Measurements from ENCODE around the gene ANTXR1. TPM values are rescaled to one million over a fixed set of nuclear protein-coding genes. Genes with fewer than 3 reads are reported as not detected.

ANTXR1 gene
- total and polyA plus RNA-seq, 9 of the 15 experiments (the other 6 are each of a cell fraction or from before 2014, with no cell fraction given): 0.07 to 1.00 (median 0.54) TPM

- H3K9me3 ChIP-seq (replicated peaks; ENCODE audit: control insufficient read depth, insufficient read depth, low read depth, low read length): no peaks in the 10 kb centered on the region
- no peak for FAIRE-seq
- no peak overlapping the region for H3K9ac ChIP-seq (ENCODE audit: insufficient read depth in 1 of 2, low read depth in 2 of 2, low read length in 2 of 2)
- no peaks in the 10 kb centered on the region for H3K9me1 ChIP-seq (ENCODE audit: control insufficient read depth, insufficient read depth, low read length)
- no peaks in the 10 kb centered on the region for H3K79me2 ChIP-seq (ENCODE audit: control insufficient read depth, insufficient read depth, low read length)
- H3K27me3 ChIP-seq (ENCODE audit: control insufficient read depth in 2 of 2, insufficient read depth in 2 of 2, low read length in 2 of 2): peaks cover 3 to 10% of the 10 kb centered on the region in 2 experiments; a peak in 2 of 5 replicates
- BruUV-seq (replicated peaks): no TSS peak
- H3K27ac ChIP-seq (ENCODE audit: extremely low read depth, low read depth, low read length): no peak overlapping the region
- H4K20me1 ChIP-seq (replicated peaks; ENCODE audit: control insufficient read depth, insufficient read depth, low read length): no peaks in the 10 kb centered on the region
- in situ Hi-C loops (cut with MboI): no loop called here
- ATAC-seq: no peak
- 4% methylated on average over 4 of the region's 4 CpGs for WGBS (ENCODE audit: insufficient coverage, low coverage, missing lambda C conversion rate)
- no peaks in the 10 kb centered on the region for H3K4me1 ChIP-seq (replicated peaks in 1 of 2; ENCODE audit: control insufficient read depth in 2 of 2, insufficient read depth in 2 of 2, low read length in 2 of 2)
- no peak overlapping the region for H2AFZ ChIP-seq (ENCODE audit: low read depth, low read length)
- no peak for DNase-seq (ENCODE audit: extremely low read depth in 1 of 4, low spot score in 3 of 4)
- H3K36me3 ChIP-seq (ENCODE audit: control insufficient read depth, insufficient read depth, low read length): no peaks in the 10 kb centered on the region
- POLR2A ChIA-PET: no interaction called here
- H3K4me2 ChIP-seq (ENCODE audit: insufficient read depth, low read length): no peak overlapping the region
- intact Hi-C loops (cut with micrococcal nuclease): no loop called here
- H3K4me3 ChIP-seq: no peak overlapping the region
- CTCF ChIA-PET (ENCODE audit: low intra/inter-chr PET ratio): no interaction called here
- TF ChIP-seq HMGXB4 (CRISPR knock-in tag; IDR thresholded peaks at IDR 0.05) (no peak), ZNF75A (CRISPR knock-in tag; IDR thresholded peaks at IDR 0.05) (no peak), ZNF561 (CRISPR knock-in tag; conservative IDR thresholded peaks at IDR 0.05) (no peak), GTF2B (IDR thresholded peaks at IDR 0.05; ENCODE audit: extremely low read depth, insufficient read length) (no peak), FOXA3 (CRISPR knock-in tag; conservative IDR thresholded peaks at IDR 0.05 in 1 of 2, IDR thresholded peaks at IDR 0.05 in 1 of 2) (no peak), CBX5 (IDR thresholded peaks at IDR 0.05; ENCODE audit: borderline replicate concordance, low read depth) (no peak), ARID1B (IDR thresholded peaks at IDR 0.05) (no peak)
- TF ChIP-seq, protein P1, sequence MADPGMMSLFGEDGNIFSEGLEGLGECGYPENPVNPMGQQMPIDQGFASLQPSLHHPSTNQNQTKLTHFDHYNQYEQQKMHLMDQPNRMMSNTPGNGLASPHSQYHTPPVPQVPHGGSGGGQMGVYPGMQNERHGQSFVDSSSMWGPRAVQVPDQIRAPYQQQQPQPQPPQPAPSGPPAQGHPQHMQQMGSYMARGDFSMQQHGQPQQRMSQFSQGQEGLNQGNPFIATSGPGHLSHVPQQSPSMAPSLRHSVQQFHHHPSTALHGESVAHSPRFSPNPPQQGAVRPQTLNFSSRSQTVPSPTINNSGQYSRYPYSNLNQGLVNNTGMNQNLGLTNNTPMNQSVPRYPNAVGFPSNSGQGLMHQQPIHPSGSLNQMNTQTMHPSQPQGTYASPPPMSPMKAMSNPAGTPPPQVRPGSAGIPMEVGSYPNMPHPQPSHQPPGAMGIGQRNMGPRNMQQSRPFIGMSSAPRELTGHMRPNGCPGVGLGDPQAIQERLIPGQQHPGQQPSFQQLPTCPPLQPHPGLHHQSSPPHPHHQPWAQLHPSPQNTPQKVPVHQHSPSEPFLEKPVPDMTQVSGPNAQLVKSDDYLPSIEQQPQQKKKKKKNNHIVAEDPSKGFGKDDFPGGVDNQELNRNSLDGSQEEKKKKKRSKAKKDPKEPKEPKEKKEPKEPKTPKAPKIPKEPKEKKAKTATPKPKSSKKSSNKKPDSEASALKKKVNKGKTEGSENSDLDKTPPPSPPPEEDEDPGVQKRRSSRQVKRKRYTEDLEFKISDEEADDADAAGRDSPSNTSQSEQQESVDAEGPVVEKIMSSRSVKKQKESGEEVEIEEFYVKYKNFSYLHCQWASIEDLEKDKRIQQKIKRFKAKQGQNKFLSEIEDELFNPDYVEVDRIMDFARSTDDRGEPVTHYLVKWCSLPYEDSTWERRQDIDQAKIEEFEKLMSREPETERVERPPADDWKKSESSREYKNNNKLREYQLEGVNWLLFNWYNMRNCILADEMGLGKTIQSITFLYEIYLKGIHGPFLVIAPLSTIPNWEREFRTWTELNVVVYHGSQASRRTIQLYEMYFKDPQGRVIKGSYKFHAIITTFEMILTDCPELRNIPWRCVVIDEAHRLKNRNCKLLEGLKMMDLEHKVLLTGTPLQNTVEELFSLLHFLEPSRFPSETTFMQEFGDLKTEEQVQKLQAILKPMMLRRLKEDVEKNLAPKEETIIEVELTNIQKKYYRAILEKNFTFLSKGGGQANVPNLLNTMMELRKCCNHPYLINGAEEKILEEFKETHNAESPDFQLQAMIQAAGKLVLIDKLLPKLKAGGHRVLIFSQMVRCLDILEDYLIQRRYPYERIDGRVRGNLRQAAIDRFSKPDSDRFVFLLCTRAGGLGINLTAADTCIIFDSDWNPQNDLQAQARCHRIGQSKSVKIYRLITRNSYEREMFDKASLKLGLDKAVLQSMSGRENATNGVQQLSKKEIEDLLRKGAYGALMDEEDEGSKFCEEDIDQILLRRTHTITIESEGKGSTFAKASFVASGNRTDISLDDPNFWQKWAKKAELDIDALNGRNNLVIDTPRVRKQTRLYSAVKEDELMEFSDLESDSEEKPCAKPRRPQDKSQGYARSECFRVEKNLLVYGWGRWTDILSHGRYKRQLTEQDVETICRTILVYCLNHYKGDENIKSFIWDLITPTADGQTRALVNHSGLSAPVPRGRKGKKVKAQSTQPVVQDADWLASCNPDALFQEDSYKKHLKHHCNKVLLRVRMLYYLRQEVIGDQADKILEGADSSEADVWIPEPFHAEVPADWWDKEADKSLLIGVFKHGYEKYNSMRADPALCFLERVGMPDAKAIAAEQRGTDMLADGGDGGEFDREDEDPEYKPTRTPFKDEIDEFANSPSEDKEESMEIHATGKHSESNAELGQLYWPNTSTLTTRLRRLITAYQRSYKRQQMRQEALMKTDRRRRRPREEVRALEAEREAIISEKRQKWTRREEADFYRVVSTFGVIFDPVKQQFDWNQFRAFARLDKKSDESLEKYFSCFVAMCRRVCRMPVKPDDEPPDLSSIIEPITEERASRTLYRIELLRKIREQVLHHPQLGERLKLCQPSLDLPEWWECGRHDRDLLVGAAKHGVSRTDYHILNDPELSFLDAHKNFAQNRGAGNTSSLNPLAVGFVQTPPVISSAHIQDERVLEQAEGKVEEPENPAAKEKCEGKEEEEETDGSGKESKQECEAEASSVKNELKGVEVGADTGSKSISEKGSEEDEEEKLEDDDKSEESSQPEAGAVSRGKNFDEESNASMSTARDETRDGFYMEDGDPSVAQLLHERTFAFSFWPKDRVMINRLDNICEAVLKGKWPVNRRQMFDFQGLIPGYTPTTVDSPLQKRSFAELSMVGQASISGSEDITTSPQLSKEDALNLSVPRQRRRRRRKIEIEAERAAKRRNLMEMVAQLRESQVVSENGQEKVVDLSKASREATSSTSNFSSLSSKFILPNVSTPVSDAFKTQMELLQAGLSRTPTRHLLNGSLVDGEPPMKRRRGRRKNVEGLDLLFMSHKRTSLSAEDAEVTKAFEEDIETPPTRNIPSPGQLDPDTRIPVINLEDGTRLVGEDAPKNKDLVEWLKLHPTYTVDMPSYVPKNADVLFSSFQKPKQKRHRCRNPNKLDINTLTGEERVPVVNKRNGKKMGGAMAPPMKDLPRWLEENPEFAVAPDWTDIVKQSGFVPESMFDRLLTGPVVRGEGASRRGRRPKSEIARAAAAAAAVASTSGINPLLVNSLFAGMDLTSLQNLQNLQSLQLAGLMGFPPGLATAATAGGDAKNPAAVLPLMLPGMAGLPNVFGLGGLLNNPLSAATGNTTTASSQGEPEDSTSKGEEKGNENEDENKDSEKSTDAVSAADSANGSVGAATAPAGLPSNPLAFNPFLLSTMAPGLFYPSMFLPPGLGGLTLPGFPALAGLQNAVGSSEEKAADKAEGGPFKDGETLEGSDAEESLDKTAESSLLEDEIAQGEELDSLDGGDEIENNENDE (IDR thresholded peaks at IDR 0.05; ENCODE audit: low read depth, low read length): no peak
Observed at GRCh38 chr2:69131983-69132675, 119.2 kb downstream of the ANTXR1 start.
